Cardiac muscle cell (in vitro differentiated cells and primary cell): ENCODE data around the gene ALOX5. TPM values are rescaled to one million over a fixed set of nuclear protein-coding genes. Genes with fewer than 3 reads are reported as not detected.

Experiments
- DNase-seq, 2 donors: peaks; one replicate each; pipeline versions ENCODE4 v3.0.0 to v3.0.0-alpha.2; 2010 to 2017; ENCODE audit warnings: low read depth in 1 of 2, low spot score in 1 of 2
- H3K27ac ChIP-seq: fragments of 200-600 bp; sonication (generic); 2 replicates; pipeline ENCODE4 v1.5.1; 2016
- H3K27me3 ChIP-seq: fragments of 200-600 bp; sonication (generic); 2 replicates; pipeline ENCODE4 v1.6.0; 2016; ENCODE audit warnings: control low read depth
- H3K36me3 ChIP-seq: fragments of 200-600 bp; sonication (generic); 2 replicates; pipeline ENCODE4 v1.5.1; 2016; ENCODE audit warnings: control low read depth
- H3K4me1 ChIP-seq: fragments of 200-600 bp; sonication (generic); 2 replicates; pipeline ENCODE4 v1.8.1; 2017; ENCODE audit warnings: low read depth, mild to moderate bottlenecking, mixed run types
- H3K4me3 ChIP-seq: fragments of 200-600 bp; sonication (generic); 2 replicates; pipeline ENCODE4 v1.5.1; 2016; ENCODE audit warnings: mild to moderate bottlenecking
- H3K9me3 ChIP-seq: fragments of 200-600 bp; sonication (generic); 2 replicates; pipeline ENCODE4 v1.5.1; 2017; ENCODE audit warnings: low read depth, mild to moderate bottlenecking, control low read depth
- polyA plus RNA-seq: library from polyadenylated mRNA; unstranded; fragments of >200 nt; fragmentation: Nextera tagmentation; extraction: Ambion mirVana; gene quantifications from 2 replicates; pipeline ENCODE4 v1.2.1, GENCODE V29; 2016
- total RNA-seq: library from RNA; depleted of rRNA; stranded (reverse); fragments of >200 nt; gene quantifications from 2 replicates; pipeline ENCODE4 v1.2.3, GENCODE V29; 2016
- TF ChIP-seq, protein P1 (sequence below): IDR thresholded peaks from 2 replicates; pipeline ENCODE4 v1.5.1; 2012; ENCODE audit warnings: low read depth, mild to moderate bottlenecking, low read length

The ALOX5 gene
- total and polyA plus RNA-seq, 2 experiments from 2014 or later = 0.06 to 0.48 TPM

- TF ChIP-seq, protein P1, sequence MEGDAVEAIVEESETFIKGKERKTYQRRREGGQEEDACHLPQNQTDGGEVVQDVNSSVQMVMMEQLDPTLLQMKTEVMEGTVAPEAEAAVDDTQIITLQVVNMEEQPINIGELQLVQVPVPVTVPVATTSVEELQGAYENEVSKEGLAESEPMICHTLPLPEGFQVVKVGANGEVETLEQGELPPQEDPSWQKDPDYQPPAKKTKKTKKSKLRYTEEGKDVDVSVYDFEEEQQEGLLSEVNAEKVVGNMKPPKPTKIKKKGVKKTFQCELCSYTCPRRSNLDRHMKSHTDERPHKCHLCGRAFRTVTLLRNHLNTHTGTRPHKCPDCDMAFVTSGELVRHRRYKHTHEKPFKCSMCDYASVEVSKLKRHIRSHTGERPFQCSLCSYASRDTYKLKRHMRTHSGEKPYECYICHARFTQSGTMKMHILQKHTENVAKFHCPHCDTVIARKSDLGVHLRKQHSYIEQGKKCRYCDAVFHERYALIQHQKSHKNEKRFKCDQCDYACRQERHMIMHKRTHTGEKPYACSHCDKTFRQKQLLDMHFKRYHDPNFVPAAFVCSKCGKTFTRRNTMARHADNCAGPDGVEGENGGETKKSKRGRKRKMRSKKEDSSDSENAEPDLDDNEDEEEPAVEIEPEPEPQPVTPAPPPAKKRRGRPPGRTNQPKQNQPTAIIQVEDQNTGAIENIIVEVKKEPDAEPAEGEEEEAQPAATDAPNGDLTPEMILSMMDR = no peak
- Histone ChIP-seq H3K27me3 (no peaks in the 10 kb centered on the region), H3K9me3 (no peaks in the 10 kb centered on the region), H3K4me1 (no peaks in the 10 kb centered on the region), H3K36me3 (no peaks in the 10 kb centered on the region), H3K4me3 (no peak overlapping the region), H3K27ac (no peak overlapping the region)
- DNase-seq = no peak
Measured at GRCh38 chr10:45399113-45399512, 25.1 kb downstream of the ALOX5 start.

DNA sequence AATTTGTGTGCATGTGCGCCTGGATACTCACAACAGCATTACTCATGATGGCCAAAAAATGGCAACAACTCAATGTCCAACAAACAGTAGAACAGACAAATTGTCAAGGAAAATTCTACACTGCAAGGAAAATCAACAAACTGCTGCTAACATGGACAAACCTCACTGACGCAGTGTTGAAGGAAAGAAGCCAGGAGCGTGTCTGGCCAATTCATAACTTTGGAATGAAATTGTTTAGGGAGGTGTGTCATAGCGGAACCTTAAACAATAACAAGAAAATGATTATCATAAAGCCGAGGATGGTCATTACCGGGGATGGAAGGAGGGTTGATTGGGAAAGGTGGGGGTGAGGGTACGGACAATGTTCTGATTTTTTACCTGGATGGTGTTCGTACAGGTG is 29.1 kb downstream of the ALOX5 start:
- no peaks in the 10 kb centered on the region for H3K36me3 ChIP-seq
- H3K27ac ChIP-seq = no peak overlapping the region
- TF ChIP-seq, protein P1 = no peak
- no peak overlapping the region for H3K4me3 ChIP-seq
- DNase-seq = no peak
- H3K4me1 ChIP-seq = no peaks in the 10 kb centered on the region
- no peaks in the 10 kb centered on the region for H3K27me3 ChIP-seq
- H3K9me3 ChIP-seq = no peaks in the 10 kb centered on the region

- no peaks in the 10 kb centered on the region for H3K36me3 ChIP-seq
- no peak overlapping the region for H3K4me3 ChIP-seq
- TF ChIP-seq, protein P1 = no peak
- H3K27me3 ChIP-seq = no peaks in the 10 kb centered on the region
- H3K4me1 ChIP-seq = no peaks in the 10 kb centered on the region
- H3K9me3 ChIP-seq = no peaks in the 10 kb centered on the region
- no peak for DNase-seq
- no peak overlapping the region for H3K27ac ChIP-seq
Measured at GRCh38 chr10:45404087-45404769, 30.2 kb downstream of the ALOX5 start.

GRCh38 chr10:45404770-45405120 is 30.7 kb downstream of the ALOX5 start:
- H3K9me3 ChIP-seq = no peaks in the 10 kb centered on the region
- DNase-seq = no peak
- H3K27ac ChIP-seq = no peak overlapping the region
- no peaks in the 10 kb centered on the region for H3K36me3 ChIP-seq
- TF ChIP-seq, protein P1 = no peak
- H3K4me3 ChIP-seq = no peak overlapping the region
- H3K4me1 ChIP-seq = no peaks in the 10 kb centered on the region
- no peaks in the 10 kb centered on the region for H3K27me3 ChIP-seq

GRCh38 chr10:45407542-45407941 is 33.5 kb downstream of the ALOX5 start:
- Histone ChIP-seq H3K4me1 (no peaks in the 10 kb centered on the region), H3K4me3 (no peak overlapping the region), H3K9me3 (no peaks in the 10 kb centered on the region), H3K27ac (no peak overlapping the region), H3K36me3 (no peaks in the 10 kb centered on the region), H3K27me3 (no peaks in the 10 kb centered on the region)
- no peak for DNase-seq
- TF ChIP-seq, protein P1 = no peak
